WERI-Rb-1 (cell line): ENCODE data around the gene COQ8A.

Experiments
- DNase-seq: peaks from one replicate; pipeline ENCODE4 v3.0.0-alpha.2; 2020
- H3K27ac ChIP-seq: fragments of 250-450 bp; sonication (Bioruptor Pico); 2 replicates; pipeline ENCODE4 v1.5.1; 2020; ENCODE audit warnings: mild to moderate bottlenecking, moderate library complexity
- H3K27me3 ChIP-seq: fragments of 250-450 bp; sonication (Bioruptor Pico); 2 replicates; pipeline ENCODE4 v1.5.1; 2021; ENCODE audit warnings: mild to moderate bottlenecking, low read depth, moderate library complexity; ENCODE audit not compliant: insufficient read depth, severe bottlenecking
- H3K36me3 ChIP-seq: fragments of 250-450 bp; sonication (Bioruptor Pico); 2 replicates; pipeline ENCODE4 v1.5.1; 2020; ENCODE audit warnings: mild to moderate bottlenecking, moderate library complexity
- H3K4me3 ChIP-seq: 2 replicates; pipeline ENCODE4 v1.5.1; 2011; ENCODE audit warnings: low read depth, mild to moderate bottlenecking, control low read depth, low read length
- H3K9me3 ChIP-seq: fragments of 250-450 bp; sonication (Bioruptor Pico); 2 replicates; pipeline ENCODE4 v1.5.1; 2021; ENCODE audit warnings: mild to moderate bottlenecking, moderate library complexity; ENCODE audit not compliant: severe bottlenecking
- CTCF ChIP-seq: IDR thresholded peaks from 2 replicates; pipeline ENCODE4 v1.5.1; 2011; ENCODE audit warnings: low read depth, mild to moderate bottlenecking, control low read depth, inconsistent platforms, low read length

The COQ8A gene

DNA sequence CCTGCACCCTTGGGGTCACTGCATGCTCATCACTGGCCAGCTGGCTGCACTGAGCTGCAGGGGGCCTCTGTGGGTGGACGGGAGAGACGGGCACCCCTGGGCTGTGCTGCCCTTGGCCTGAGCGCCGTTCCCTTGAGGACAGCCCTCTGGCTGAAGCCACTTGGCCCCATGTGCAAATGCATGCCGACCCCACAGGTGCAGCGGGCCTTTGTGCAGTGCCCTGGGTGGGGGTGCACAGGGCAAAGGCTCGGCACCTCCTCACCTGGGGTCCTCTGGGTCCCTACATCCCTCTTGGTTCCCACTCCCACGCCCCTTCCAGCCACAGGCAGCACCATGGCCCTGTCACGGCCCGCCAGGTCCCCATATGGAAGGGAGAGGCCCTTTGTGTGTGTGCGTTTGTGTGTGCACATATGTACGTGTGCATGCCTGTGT, 41.3 kb downstream of the COQ8A start:
- Histone ChIP-seq H3K27me3 (no peaks in the 10 kb centered on the region), H3K4me3 (no peak overlapping the region), H3K36me3 (no peaks in the 10 kb centered on the region), H3K9me3 (no peaks in the 10 kb centered on the region), H3K27ac (no peak overlapping the region)
- TF ChIP-seq CTCF = no peak
- DNase-seq = no peak

DNA sequence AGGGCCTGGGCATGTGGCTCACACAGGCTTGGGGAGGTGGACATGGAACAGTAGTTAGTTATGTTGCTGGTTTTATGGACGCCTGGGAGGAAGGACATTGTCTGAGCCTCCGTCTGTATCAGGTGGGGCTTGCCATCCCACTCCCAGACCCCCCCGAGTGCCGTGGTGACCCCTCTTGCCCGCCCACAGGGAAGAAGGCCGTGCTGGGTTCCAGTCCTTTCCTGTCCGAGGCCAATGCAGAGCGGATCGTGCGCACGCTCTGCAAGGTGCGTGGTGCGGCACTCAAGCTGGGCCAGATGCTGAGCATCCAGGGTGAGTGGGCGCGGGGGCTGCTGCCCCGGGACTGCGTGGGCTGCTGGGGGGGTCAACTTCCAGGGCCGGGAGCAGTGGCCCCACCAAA, 41.7 kb downstream of the COQ8A start:
- no peak overlapping the region for H3K4me3 ChIP-seq
- DNase-seq = no peak
- H3K36me3 ChIP-seq = no peaks in the 10 kb centered on the region
- H3K27me3 ChIP-seq = no peaks in the 10 kb centered on the region
- no peaks in the 10 kb centered on the region for H3K9me3 ChIP-seq
- no peak overlapping the region for H3K27ac ChIP-seq
- TF ChIP-seq CTCF = no peak

- H3K9me3 ChIP-seq = no peaks in the 10 kb centered on the region
- H3K27me3 ChIP-seq = no peaks in the 10 kb centered on the region
- DNase-seq = no peak
- H3K27ac ChIP-seq = no peak overlapping the region
- no peaks in the 10 kb centered on the region for H3K36me3 ChIP-seq
- H3K4me3 ChIP-seq = no peak overlapping the region
- no peak for TF ChIP-seq CTCF
Observed at GRCh38 chr1:226982451-226983177, 42.5 kb downstream of the COQ8A start.

DNA sequence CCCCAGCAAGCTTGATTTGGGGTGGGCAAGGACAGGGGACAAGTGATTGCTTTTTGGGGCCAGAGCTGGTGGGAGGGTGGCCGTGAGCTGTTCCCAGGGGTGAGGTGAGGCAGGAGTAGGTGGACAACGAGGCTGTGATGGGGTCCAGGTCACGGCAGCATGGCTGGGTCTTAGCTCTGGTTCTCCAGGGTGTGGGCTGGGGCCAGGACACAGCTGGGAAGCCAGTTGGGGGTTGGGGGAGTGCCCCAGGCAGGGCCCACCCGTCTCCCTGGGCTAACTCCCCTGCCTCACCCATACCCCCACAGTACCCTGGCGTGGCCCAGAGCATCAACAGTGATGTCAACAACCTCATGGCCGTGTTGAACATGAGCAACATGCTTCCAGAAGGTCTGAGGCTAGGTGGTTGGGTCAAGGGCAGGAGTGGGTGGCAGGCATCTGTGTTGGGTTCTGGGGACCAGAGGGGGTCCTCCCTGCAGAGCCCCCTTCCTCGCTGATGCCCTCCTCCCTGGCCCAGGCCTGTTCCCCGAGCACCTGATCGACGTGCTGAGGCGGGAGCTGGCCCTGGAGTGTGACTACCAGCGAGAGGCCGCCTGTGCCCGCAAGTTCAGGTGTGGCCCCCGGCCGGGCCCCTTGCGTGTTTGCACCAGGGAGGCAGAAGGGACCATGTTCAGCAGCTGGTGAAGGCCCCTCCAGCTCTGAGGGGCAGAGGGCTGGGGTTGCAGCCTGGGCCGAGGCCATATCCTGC, 43.3 kb downstream of the COQ8A start:
- no peaks in the 10 kb centered on the region for H3K27me3 ChIP-seq
- no peak overlapping the region for H3K27ac ChIP-seq
- no peaks in the 10 kb centered on the region for H3K9me3 ChIP-seq
- H3K36me3 ChIP-seq = no peaks in the 10 kb centered on the region
- no peak for TF ChIP-seq CTCF
- no peak for DNase-seq
- no peak overlapping the region for H3K4me3 ChIP-seq

- H3K27me3 ChIP-seq = no peaks in the 10 kb centered on the region
- TF ChIP-seq CTCF = no peak
- H3K27ac ChIP-seq = no peak overlapping the region
- H3K9me3 ChIP-seq = no peaks in the 10 kb centered on the region
- no peak overlapping the region for H3K4me3 ChIP-seq
- no peak for DNase-seq
- H3K36me3 ChIP-seq = no peaks in the 10 kb centered on the region
Observed at GRCh38 chr1:226983992-226984364, 43.9 kb downstream of the COQ8A start.
